HG03469 (cell line): ENCODE measurements around the gene OSGEP.

Experiments used
- ATAC-seq: cut with Tn5 transposase; IDR thresholded peaks from one replicate; pipeline ENCODE4 v1.9.1; 2021; ENCODE audit warnings: mild to moderate bottlenecking, moderate library complexity, moderate number of reproducible peaks; ENCODE audit not compliant: unreplicated experiment

The OSGEP gene

DNA sequence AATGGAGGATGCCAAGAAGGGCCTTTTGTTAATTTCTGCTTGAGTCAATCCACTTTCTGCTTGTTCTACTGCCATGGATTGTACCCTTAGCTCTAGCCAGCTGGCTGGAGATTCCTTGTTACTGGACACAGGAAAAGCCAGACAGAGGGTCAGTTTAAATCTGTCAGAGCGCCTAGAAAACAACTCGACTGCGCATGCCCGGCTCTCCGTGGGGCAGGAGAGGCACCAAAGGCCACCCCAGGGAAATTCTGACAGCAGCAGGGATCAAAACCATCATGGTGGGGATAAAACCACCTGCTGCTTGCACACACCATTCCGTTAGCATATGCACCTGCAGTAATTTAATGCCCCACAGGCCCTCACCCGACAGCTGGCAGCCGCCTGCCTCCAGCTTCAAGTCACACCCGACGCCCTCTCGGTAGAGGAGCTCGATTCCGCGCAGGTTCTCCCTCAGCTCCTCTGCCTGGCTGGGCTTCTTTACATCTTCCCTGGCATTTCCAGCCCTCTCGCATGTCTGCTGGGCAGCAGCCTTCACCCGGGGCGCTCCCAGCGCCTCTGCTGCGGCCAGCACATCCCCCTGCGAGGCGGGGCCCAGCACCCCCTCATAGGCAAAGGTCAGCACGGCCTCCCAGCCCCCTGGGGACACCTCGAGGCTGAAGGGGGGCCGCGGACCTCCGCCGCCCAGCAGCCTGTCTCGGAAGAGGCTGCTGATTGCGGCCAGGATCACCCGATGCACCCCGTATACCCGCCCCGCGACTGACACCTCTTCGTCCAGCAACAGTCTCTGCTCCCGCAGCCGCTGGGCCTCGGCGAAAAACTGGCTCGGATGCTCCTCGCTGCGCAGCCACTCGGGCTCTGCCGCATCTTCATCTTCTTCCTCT is 19.7 kb downstream of the OSGEP start:
- no peak for ATAC-seq

DNA sequence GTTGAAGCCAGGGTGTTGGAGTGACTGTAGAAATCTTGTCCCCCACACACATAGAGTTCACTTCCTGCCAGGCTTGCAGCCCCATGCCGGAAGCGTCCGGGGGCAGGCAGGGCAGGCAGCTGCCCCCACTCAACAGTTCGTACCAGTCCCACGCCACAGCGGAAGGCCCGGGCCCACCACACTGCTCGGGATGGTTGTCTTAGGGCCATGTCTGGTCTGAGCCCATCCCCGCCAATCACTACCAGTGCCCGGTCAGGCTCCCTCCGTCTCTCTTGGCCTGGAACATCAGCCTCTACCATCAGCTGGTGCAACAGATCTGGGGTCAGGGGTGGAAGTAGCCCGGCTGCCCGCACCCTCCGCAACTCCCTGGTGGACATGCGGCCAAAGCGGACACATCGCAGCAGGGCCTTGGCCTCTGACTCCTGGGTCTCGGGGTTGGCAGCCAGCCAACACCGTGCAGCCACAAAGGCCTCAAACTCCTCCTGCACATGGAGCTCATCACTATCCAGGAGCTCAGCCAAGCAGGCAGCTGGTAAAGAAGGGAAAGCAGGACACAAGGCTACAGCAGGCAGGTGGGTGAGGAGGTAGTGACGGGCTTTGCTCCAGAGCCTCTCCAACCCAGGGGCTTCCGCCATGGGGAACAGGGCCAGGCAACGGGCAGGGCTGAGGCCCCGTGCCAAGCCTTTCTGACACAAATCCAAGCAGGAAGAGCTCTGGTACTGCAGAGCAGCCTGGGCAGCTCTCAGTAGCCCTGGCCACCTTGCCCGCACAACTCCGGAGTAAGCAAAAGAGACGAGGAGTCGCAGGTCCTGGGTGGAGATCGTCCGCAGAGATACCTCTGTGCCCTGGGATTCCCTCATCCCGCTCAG is 24.6 kb downstream of the OSGEP start:
- no peak for ATAC-seq

- no peak for ATAC-seq
Measured at GRCh38 chr14:20428802-20429201, 25.8 kb downstream of the OSGEP start.

GRCh38 chr14:20428010-20428365 is 26.6 kb downstream of the OSGEP start:
- ATAC-seq, result peak; percentile 17

- peak; percentile 56 for ATAC-seq
Measured at GRCh38 chr14:20427231-20428009, 27.2 kb downstream of the OSGEP start.

- ATAC-seq, result no peak
Measured at GRCh38 chr14:20424851-20425250, 29.8 kb downstream of the OSGEP start.

GRCh38 chr14:20422886-20423285 is 31.7 kb downstream of the OSGEP start:
- no peak for ATAC-seq

- ATAC-seq, result no peak
Measured at GRCh38 chr14:20421267-20421666, 33.3 kb downstream of the OSGEP start.

DNA sequence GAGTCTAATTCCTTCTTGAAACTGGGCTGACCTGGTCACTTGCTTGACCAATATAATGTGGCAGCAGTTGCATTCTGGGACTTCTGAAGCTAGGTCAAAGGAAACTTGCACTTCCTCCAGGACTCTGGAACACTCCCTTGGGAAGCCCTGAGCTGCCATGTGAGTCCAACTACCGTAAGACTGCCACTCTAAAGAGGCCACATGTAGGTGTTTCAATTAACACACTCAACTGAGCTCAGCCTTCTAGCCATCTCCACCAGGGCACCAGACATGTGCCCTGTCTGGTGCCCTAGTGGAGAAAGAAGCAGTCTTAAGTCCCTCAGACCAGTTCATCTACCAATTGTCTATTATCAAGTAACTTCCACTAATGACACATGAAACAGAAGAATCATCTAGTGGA is 35.2 kb downstream of the OSGEP start:
- ATAC-seq, result no peak

GRCh38 chr14:20418501-20418909 is 36.1 kb downstream of the OSGEP start:
- ATAC-seq, result no peak

DNA sequence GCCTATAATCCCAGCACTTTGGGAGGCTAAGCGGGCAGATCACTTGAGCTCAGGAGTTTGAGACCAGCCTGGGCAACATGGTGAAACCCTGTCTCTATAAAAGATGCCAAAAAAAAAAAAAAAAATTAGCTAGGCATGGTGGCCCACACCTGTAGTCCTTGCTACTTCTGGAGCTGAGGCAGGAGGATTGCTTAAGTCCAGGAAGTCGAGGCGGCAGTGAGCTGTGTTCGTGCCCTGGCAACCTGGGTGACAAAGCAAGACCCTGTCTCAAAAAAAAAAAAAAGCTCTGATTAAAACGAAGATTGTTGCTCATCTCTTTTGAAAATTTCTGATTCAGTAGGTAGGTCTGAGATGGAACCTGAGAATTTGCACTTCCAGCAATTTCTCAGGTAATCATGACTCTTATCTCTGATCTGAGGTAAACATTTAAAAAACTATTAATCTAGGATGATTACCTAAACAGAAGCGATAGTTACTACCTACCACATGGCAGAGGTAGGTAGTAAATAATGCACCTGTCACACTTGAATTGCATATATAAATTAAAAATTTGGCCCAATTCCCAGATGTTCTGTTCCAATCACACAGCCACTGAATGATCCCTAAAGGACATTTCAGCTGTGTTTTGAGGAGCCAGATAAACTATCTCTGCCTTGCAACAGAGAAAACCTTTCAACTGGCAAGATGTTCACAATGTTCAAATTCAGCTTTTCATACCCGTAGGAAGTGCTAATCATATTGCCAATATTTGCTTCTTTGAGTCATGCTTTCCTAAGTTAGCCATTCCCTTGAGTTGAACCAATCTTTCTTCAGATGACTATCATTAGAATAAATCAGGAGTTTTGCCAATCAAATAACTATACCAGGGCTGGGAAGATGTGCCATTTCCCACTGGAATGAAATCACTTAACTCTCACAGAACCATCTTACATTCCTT is 37.1 kb downstream of the OSGEP start:
- no peak for ATAC-seq

GRCh38 chr14:20416223-20416622 is 38.4 kb downstream of the OSGEP start:
- ATAC-seq, result no peak

DNA sequence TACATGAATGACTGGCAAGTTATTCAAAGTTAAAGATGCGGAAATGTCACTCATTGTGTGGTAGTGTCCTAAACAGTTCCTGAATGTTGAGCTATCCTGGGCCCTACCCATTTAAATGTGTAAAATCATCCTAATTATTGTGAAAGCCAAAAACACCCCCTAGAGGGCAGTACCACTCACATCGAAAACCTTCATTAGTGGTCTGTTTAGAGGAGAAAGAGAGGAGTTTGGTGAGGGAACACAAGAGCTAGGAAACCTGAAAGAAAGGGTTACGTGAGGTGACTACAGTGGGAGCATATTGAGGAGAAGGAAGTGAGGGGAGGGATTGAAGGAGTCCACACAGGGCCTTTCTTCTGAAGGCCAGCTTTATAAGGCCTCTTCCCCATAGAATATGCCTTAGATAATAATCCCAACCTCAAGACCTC is 38.8 kb downstream of the OSGEP start:
- peak; percentile 33 for ATAC-seq

GRCh38 chr14:20413744-20414082 is 40.9 kb downstream of the OSGEP start:
- no peak for ATAC-seq

GRCh38 chr14:20412876-20413743 is 41.5 kb downstream of the OSGEP start, which contains the start of gene TEP1:
Gene TEP1, minus strand, starts transcription at chr14:20413501. Its CDS starts 5,062 bp downstream, at chr14:20408439.
- ATAC-seq, result no peak

DNA sequence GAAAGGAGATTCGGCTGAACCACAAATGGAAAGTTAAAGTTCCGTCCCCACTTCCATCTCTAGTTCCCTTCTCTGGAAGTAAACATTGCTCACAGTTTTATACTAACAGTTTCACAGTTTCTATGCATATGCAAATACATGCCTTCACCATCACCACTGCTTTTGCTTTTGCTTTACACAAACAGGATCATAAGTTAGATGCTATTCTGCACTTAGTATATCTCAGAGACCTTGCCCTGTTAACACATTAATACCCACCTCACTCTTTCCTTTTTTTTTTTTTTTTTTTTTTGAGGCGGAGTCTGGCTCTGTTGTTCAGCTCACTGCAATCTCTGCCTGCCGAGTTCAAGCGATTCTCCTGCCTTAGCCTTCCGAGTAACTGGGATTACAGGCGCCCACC is 42.2 kb downstream of the OSGEP start:
- ATAC-seq, result peak; percentile 50

DNA sequence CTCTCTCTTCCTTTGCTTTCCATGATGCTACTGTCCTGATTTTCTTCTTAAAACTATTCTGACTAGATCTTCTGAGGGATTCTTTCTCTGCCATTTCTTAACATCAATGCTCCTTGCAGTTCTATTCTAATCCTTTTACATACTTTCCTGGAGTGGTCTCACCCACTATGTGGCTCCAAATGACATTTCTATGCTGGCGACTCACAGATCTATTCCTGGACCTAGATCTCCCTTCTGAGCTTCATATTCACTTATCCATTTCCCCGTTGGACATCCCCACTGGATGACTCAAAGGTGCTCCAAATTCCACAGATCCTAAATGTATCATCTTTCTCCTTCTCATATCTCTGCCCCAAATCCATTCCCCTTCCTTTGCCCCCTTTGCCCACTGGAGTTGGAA is 45.4 kb downstream of the OSGEP start:
- ATAC-seq, result no peak

DNA sequence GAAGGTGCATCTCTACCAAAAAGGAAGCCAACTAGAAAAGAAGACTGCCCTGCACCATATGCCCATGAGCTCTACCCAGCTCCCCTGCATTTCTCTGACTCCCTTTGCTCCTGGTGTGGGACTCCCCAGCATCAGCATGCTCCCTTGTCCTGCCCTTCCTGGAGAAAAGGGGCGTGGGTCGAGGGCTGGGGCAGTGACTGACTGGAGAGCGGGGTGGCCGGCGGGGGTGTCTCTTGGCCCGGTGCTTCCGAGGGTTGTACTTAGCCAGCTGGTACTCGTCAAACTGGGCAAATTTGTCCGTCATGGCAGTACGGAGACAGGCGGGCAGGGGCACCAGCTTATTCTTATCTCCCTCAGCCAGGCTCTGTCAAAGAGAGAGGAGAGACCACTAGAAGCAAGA is 51.1 kb downstream of the OSGEP start:
- no peak for ATAC-seq

GRCh38 chr14:20400965-20401593 is 53.5 kb downstream of the OSGEP start:
- no peak for ATAC-seq
